Subcutaneous abdominal adipose tissue (tissue), 5 donors: ENCODE results near the gene MRC2.

Source experiments
- H3K27ac ChIP-seq: one replicate; pipeline ENCODE4 v1.7.0; 2013; ENCODE audit warnings: low read depth, mild to moderate bottlenecking, inconsistent platforms, low read length, moderate library complexity
- H3K27me3 ChIP-seq, 5 donors: one replicate each; pipeline ENCODE4 v1.7.0; 2013; ENCODE audit warnings: low read length in 5 of 5, inconsistent platforms in 1 of 5; ENCODE audit not compliant: control insufficient read depth in 5 of 5, insufficient read depth in 4 of 5
- H3K36me3 ChIP-seq, 5 donors: one replicate each; pipeline ENCODE4 v1.7.0; 2013; ENCODE audit warnings: low read length in 5 of 5; ENCODE audit not compliant: control insufficient read depth in 5 of 5, insufficient read depth in 5 of 5
- H3K4me1 ChIP-seq, 5 donors: one replicate each; pipeline ENCODE4 v1.7.0; 2013; ENCODE audit warnings: low read length in 5 of 5, mild to moderate bottlenecking in 3 of 5, moderate library complexity in 1 of 5; ENCODE audit not compliant: control insufficient read depth in 5 of 5, insufficient read depth in 5 of 5
- H3K4me3 ChIP-seq, 5 donors: one replicate each; pipeline ENCODE4 v1.7.0; 2013; ENCODE audit warnings: low read length in 5 of 5, low read depth in 1 of 5
- H3K9ac ChIP-seq, 5 donors: one replicate each; pipeline ENCODE4 v1.7.0; 2013; ENCODE audit warnings: low read length in 5 of 5, mild to moderate bottlenecking in 4 of 5, moderate library complexity in 3 of 5
- H3K9me3 ChIP-seq, 5 donors: one replicate each; pipeline ENCODE4 v1.7.0; 2013; ENCODE audit warnings: low read length in 5 of 5; ENCODE audit not compliant: control insufficient read depth in 5 of 5
- donor health status: healthy.
- donor health status: healthy.
- donor health status: healthy.
- donor health status: healthy.
- donor health status: healthy.

The MRC2 gene

DNA sequence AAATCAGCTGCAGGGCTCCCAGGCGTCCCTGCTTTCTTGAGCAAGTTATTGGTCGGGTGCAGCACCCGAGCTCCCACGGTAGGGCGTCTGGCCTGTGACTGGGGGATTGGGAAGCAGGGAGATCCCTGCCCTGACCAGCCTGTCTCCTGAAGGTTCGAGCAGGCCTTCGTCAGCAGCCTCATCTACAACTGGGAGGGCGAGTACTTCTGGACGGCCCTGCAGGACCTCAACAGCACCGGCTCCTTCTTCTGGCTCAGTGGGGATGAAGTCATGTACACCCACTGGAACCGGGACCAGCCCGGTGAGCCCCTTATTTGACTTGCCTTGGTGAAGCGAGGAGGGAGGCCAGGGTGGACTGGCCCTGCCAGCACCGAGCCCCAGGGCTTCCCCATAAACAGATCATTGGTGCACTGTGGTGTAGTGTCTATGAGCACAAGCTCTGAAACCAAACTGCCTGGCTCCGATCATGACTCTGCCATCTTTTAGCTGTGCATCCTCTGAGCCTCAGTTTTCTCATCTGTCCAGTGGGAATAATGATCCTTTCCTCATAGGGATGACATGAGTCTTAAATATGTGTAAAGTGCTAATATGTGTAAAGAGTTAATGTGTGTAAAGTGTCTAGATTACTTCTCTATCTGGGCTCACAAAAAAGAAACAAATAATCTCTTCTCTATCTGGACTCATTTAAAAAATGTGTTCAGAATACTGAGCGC lies 48.9 kb downstream of the MRC2 start:
- Histone ChIP-seq H3K27ac (no peak overlapping the region), H3K36me3 (peaks cover 0 to 15% (median 5%) of the 10 kb centered on the region in 5 donors), H3K9ac (no peak overlapping the region), H3K4me3 (no peak overlapping the region), H3K9me3 (no peaks in the 10 kb centered on the region), H3K27me3 (peaks cover 0 to 3% (median 0%) of the 10 kb centered on the region in 5 donors), H3K4me1 (peaks cover 4 to 30% (median 24%) of the 10 kb centered on the region in 5 donors)

DNA sequence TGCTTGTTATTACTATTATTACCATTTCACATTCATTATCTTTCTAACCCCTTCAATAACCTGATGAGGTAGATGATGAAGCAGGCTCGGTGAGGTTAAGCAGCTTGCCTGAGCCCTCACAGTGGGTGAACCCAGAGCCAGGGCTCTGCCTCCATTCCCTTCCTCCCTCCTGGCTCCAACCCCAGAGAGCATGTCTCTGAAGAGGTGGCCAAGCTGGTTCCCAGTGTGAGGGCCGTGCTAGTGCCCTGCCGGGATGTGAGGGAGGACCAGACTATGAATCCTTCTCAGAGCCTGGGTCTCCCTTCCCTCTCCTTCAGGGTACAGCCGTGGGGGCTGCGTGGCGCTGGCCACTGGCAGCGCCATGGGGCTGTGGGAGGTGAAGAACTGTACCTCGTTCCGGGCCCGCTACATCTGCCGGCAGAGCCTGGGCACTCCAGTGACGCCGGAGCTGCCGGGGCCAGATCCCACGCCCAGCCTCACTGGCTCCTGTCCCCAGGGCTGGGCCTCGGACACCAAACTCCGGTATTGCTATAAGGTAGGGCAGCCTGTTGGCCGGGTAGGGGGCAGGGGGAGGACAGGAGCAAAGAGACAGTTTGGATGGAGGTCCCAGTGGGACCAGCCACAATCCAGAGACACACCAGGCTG lies 49.6 kb downstream of the MRC2 start:
- H3K27ac ChIP-seq: no peak overlapping the region
- H3K4me1 ChIP-seq: peaks cover 3 to 25% (median 17%) of the 10 kb centered on the region in 5 donors
- no peak overlapping the region for H3K4me3 ChIP-seq
- peaks cover 0 to 20% (median 6%) of the 10 kb centered on the region in 5 donors for H3K36me3 ChIP-seq
- no peaks in the 10 kb centered on the region for H3K9me3 ChIP-seq
- H3K27me3 ChIP-seq: peaks cover 0 to 3% (median 0%) of the 10 kb centered on the region in 5 donors
- H3K9ac ChIP-seq: no peak overlapping the region

DNA sequence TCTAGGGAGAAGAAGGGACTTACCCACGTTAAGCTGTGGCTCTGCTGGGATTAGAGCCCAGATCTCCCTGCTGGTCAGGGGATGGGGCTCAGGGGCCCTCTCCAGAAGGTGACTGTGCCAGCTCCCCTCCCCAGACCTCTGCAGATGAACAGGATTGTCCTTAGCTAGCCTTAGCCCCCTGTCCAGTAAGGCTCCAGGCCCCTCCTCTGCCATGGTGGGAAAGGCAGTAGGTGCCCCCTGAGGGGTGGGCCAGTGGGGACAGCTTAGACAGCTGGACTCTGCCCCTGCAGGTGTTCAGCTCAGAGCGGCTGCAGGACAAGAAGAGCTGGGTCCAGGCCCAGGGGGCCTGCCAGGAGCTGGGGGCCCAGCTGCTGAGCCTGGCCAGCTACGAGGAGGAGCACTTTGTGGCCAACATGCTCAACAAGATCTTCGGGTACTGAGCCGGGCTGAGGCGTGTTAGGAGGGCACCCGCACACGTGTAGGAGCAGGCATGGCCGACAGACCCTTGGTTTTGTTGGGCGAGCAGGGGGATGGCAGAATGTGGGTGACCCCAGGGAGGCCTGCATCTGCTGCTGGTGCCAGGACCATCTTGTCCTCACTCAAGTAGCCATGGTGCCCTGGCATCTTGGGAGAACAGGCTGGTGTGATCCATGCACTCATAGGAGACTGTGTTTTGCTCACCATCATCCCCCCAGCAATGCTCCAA lies 50.9 kb downstream of the MRC2 start:
- Histone ChIP-seq H3K27ac (no peak overlapping the region), H3K4me3 (no peak overlapping the region), H3K36me3 (peaks cover 0 to 23% (median 10%) of the 10 kb centered on the region in 5 donors)

DNA sequence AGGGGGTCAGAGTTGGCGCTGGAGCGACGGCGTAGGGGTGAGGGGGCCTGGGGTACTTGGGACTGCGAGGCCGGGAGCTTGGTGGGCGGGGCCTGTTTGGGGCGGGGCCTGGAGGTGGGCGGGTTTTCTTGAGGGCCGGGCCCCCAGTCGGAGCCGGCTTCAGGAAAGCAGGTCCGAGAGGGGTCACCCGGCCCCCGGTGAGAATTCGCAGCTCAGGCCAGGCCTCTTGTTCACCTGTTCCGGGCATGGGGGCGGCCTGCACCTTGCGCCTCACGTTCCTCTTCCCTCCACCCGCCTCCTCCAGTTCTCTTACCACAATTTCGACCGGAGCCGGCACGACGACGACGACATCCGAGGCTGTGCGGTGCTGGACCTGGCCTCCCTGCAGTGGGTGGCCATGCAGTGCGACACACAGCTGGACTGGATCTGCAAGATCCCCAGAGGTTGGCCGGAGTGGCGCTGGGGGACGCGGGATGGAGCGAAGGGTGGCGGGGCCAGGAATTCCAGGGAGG lies 52.5 kb downstream of the MRC2 start:
- H3K27me3 ChIP-seq: peaks cover 0 to 3% (median 0%) of the 10 kb centered on the region in 5 donors
- no peaks in the 10 kb centered on the region for H3K9me3 ChIP-seq
- no peak overlapping the region for H3K4me3 ChIP-seq
- peaks cover 0 to 23% (median 10%) of the 10 kb centered on the region in 5 donors for H3K36me3 ChIP-seq
- H3K4me1 ChIP-seq: peaks cover 1 to 14% (median 8%) of the 10 kb centered on the region in 5 donors
- no peak overlapping the region for H3K27ac ChIP-seq
- H3K9ac ChIP-seq: no peak overlapping the region

More for the DNA sequence above, 50.9 kb downstream of the MRC2 start:
- H3K4me1 ChIP-seq: peaks cover 2 to 20% (median 12%) of the 10 kb centered on the region in 5 donors
- H3K27me3 ChIP-seq: peaks cover 0 to 3% (median 0%) of the 10 kb centered on the region in 5 donors
- H3K9me3 ChIP-seq: no peaks in the 10 kb centered on the region
- H3K9ac ChIP-seq: no peak overlapping the region

DNA sequence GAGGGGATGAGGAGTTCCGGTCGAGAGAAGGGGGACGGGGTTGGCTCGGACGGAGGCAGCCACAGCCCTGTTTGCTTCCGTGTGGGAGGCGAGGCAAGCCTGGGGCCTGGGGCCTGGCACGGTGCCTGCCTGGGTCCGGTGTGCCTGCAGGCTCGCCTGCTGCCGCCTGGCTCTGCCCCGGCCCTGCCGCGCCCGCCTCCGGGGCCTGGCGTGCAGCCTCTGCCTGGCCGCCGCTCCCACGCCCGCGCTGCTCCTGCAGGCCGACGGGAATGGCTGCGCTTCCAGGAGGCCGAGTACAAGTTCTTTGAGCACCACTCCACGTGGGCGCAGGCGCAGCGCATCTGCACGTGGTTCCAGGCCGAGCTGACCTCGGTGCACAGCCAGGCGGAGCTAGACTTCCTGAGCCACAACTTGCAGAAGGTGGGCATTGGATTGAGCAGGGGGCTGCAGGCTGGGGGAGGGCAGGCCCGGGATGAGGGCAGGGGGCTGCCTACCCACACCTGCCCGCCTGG lies 53.1 kb downstream of the MRC2 start:
- no peak overlapping the region for H3K27ac ChIP-seq

DNA sequence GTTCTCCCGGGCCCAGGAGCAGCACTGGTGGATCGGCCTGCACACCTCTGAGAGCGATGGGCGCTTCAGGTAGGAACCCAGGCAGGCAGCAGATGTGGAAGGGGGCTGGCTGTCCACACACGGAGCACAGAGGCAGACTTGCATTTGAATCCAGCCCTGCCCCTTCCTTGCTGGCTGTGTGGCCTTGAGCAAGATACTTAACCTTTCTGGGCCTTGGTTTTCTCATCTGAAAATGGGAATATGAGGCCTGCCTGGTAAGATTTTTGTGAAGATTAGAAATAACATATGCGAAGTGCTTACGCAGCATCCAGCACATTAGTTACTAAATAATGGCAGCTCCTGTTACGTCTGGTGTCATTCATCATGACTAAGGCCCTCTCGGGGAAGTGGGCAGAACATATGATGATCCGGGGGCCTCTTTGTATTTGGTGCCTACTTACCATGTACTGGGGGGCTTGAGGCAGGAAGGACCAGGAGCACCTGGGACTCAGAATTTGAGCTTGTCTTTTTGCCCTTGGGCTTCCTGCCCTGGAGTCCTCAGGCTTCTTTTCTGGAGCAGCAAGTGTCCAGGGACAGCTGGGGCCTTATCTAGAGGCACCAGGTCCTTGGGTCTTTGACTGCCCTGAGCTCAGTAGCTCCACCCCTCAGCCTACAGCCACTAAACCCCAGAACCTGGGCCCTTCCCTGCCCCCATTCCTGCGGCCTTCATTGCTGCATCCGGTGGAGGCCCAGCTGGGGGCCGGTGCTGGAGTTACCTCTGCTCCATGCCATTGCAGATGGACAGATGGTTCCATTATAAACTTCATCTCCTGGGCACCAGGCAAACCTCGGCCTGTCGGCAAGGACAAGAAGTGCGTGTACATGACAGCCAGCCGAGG lies 53.8 kb downstream of the MRC2 start:
- peaks cover 0 to 3% (median 0%) of the 10 kb centered on the region in 5 donors for H3K27me3 ChIP-seq
- H3K36me3 ChIP-seq: peaks cover 0 to 23% (median 10%) of the 10 kb centered on the region in 5 donors
- peaks cover 0 to 4% (median 0%) of the 10 kb centered on the region in 5 donors for H3K4me1 ChIP-seq
- no peak overlapping the region for H3K9ac ChIP-seq
- no peak overlapping the region for H3K4me3 ChIP-seq
- H3K9me3 ChIP-seq: peaks cover 0 to 3% (median 0%) of the 10 kb centered on the region in 5 donors
- no peak overlapping the region for H3K27ac ChIP-seq

More for the DNA sequence above, 53.1 kb downstream of the MRC2 start:
- Histone ChIP-seq H3K4me3 (no peak overlapping the region), H3K36me3 (peaks cover 0 to 23% (median 10%) of the 10 kb centered on the region in 5 donors), H3K9ac (no peak overlapping the region), H3K9me3 (no peaks in the 10 kb centered on the region), H3K27me3 (peaks cover 0 to 3% (median 0%) of the 10 kb centered on the region in 5 donors), H3K4me1 (peaks cover 0 to 7% (median 1%) of the 10 kb centered on the region in 5 donors)

DNA sequence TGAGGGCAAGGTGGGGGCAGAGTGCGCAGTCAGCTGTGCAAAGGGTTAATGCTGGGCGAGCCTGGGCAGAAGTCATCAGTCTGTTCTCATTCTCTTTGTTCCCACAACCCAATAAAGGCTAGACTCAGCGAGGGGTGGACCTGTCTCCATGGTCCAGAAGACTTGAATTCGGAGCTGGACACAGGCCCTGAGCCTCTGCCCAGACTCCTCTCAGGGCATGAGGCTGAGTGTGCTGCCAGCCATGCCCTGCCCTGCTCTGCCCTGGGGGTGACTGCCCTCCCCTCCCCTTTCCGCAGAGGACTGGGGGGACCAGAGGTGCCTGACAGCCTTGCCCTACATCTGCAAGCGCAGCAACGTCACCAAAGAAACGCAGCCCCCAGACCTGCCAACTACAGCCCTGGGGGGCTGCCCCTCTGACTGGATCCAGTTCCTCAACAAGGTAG lies 54.5 kb downstream of the MRC2 start:
- H3K4me3 ChIP-seq: no peak overlapping the region
- peaks cover 0 to 3% (median 0%) of the 10 kb centered on the region in 5 donors for H3K27me3 ChIP-seq
- H3K4me1 ChIP-seq: peaks cover 0 to 1% (median 0%) of the 10 kb centered on the region in 5 donors
- H3K9me3 ChIP-seq: peaks cover 0 to 3% (median 0%) of the 10 kb centered on the region in 5 donors
- no peak overlapping the region for H3K9ac ChIP-seq
- peaks cover 0 to 23% (median 10%) of the 10 kb centered on the region in 5 donors for H3K36me3 ChIP-seq
- H3K27ac ChIP-seq: no peak overlapping the region

DNA sequence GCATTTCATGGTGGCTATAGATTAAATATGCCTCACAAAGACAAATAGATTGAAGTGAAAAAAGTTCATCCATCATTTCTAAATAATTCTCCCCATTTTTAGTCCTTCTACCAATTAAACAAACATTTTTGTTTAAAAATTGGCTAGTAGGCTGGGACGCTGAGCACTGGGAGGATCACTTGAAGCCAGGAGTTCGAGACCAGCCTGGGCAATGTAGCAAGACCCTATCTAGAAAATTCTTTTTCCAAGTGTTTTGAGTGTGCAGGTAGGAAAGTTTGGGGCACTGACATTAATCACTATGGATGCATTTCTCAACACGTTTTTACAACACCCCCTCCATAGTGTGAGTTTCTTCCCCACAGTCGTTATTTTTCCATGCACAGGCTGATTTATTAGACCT lies 56.7 kb downstream of the MRC2 start:
- Histone ChIP-seq H3K9ac (no peak overlapping the region), H3K27ac (no peak overlapping the region), H3K4me3 (no peak overlapping the region), H3K9me3 (peaks cover 0 to 3% (median 0%) of the 10 kb centered on the region in 5 donors), H3K36me3 (peaks cover 0 to 23% (median 5%) of the 10 kb centered on the region in 5 donors), H3K27me3 (no peaks in the 10 kb centered on the region), H3K4me1 (no peaks in the 10 kb centered on the region)

DNA sequence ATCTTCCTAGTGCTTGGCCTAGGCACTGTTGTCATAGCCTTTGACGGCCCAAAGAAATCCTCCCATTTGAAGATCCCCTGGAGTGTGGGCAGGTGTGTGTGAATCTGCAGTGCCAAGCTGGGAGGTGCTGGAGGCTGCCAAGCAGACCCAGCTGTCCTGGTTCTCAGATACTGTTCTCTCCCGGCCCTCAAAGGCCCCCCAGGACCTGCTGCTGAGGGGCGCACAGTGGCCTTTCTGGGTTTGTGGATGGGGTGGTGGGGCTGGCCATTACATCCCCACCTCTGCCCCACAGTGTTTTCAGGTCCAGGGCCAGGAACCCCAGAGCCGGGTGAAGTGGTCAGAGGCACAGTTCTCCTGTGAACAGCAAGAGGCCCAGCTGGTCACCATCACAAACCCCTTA lies 60.5 kb downstream of the MRC2 start:
- Histone ChIP-seq H3K4me3 (no peak overlapping the region), H3K27ac (no peak overlapping the region)

More for the DNA sequence above, 60.5 kb downstream of the MRC2 start:
- peaks cover 0 to 3% (median 0%) of the 10 kb centered on the region in 5 donors for H3K9me3 ChIP-seq
- H3K36me3 ChIP-seq: peaks cover 0 to 17% (median 0%) of the 10 kb centered on the region in 5 donors
- H3K9ac ChIP-seq: no peak overlapping the region
- H3K27me3 ChIP-seq: peaks cover 0 to 3% (median 0%) of the 10 kb centered on the region in 5 donors
- H3K4me1 ChIP-seq: peaks cover 0 to 5% (median 3%) of the 10 kb centered on the region in 5 donors
